Effector CD8-positive, alpha-beta T cell (primary cell): ENCODE measurements around the gene ZNF346.
"Not testable (repeated sequence)": the region's sequence is repeated elsewhere in the genome, so short reads cannot be mapped to it uniquely, and the experiment has no call there.

ENCODE experiments used
- DNase-seq: peaks from one replicate; lab custom pipeline; 2025; lab: John Stamatoyannopoulos, UW

Gene ZNF346

GRCh38 chr5:177010153-177010552 lies 12.3 kb upstream of the ZNF346 start:
- no peak for DNase-seq

GRCh38 chr5:177015156-177015555 lies 7.3 kb upstream of the ZNF346 start:
- no peak for DNase-seq

GRCh38 chr5:177018341-177018740 lies 4.2 kb upstream of the ZNF346 start:
- no peak for DNase-seq

GRCh38 chr5:177020033-177020432 lies 2.5 kb upstream of the ZNF346 start:
- DNase-seq, result no peak

- DNase-seq, result no peak
Measured at GRCh38 chr5:177023303-177023664, 788 bp downstream of the ZNF346 start.

- DNase-seq, result no peak
Measured at GRCh38 chr5:177024559-177024958, 2.1 kb downstream of the ZNF346 start.

GRCh38 chr5:177025101-177025601 lies 2.7 kb downstream of the ZNF346 start:
- DNase-seq, result no peak

GRCh38 chr5:177027665-177028064 lies 5.2 kb downstream of the ZNF346 start:
- DNase-seq, result no peak

- DNase-seq, result no peak
Measured at GRCh38 chr5:177029498-177029897, 7.0 kb downstream of the ZNF346 start.

- no peak for DNase-seq
Measured at GRCh38 chr5:177035976-177036375, 13.5 kb downstream of the ZNF346 start.

- no peak for DNase-seq
Measured at GRCh38 chr5:177036443-177036842, 13.9 kb downstream of the ZNF346 start.

GRCh38 chr5:177036921-177037320 lies 14.4 kb downstream of the ZNF346 start:
- no peak for DNase-seq

- no peak for DNase-seq
Measured at GRCh38 chr5:177040814-177041420, 18.4 kb downstream of the ZNF346 start.

- DNase-seq, result no peak
Measured at GRCh38 chr5:177041936-177042335, 19.4 kb downstream of the ZNF346 start.

- DNase-seq, result no peak
Measured at GRCh38 chr5:177043114-177043513, 20.6 kb downstream of the ZNF346 start.

GRCh38 chr5:177043958-177044357 lies 21.5 kb downstream of the ZNF346 start:
- no peak for DNase-seq

- no peak for DNase-seq
Measured at GRCh38 chr5:177044641-177045040, 22.1 kb downstream of the ZNF346 start.

GRCh38 chr5:177045631-177046030 lies 23.1 kb downstream of the ZNF346 start:
- DNase-seq, result no peak

GRCh38 chr5:177048531-177048930 lies 26.0 kb downstream of the ZNF346 start:
- DNase-seq, result not testable (repeated sequence)

GRCh38 chr5:177049285-177049684 lies 26.8 kb downstream of the ZNF346 start:
- DNase-seq, result no peak

GRCh38 chr5:177064500-177065277 lies 42.2 kb downstream of the ZNF346 start:
- no peak for DNase-seq

GRCh38 chr5:177065491-177065890 lies 43.0 kb downstream of the ZNF346 start:
- no peak for DNase-seq

GRCh38 chr5:177066224-177066623 lies 43.7 kb downstream of the ZNF346 start:
- DNase-seq, result no peak

GRCh38 chr5:177067503-177067902 lies 45.0 kb downstream of the ZNF346 start:
- DNase-seq, result no peak
